Stimulated activated CD4-positive, alpha-beta T cell treated with anti-CD3 and anti-CD28 coated beads, TNF-alpha, amount 100 ng/mL, for 48 hours (primary cell): ENCODE measurements around the gene SKI.
A peak's percentile ranks its signal among the peaks of the same experiment; 100 is the strongest.

Experiments
- DNase-seq, 3 donors: peaks; one replicate each; pipeline ENCODE4 v3.0.0-alpha.2; 2020; ENCODE audit warnings: low read depth in 3 of 3

SKI gene

GRCh38 chr1:2229911-2230731 is 2.0 kb downstream of the SKI start:
- DNase-seq, result no peak

DNA sequence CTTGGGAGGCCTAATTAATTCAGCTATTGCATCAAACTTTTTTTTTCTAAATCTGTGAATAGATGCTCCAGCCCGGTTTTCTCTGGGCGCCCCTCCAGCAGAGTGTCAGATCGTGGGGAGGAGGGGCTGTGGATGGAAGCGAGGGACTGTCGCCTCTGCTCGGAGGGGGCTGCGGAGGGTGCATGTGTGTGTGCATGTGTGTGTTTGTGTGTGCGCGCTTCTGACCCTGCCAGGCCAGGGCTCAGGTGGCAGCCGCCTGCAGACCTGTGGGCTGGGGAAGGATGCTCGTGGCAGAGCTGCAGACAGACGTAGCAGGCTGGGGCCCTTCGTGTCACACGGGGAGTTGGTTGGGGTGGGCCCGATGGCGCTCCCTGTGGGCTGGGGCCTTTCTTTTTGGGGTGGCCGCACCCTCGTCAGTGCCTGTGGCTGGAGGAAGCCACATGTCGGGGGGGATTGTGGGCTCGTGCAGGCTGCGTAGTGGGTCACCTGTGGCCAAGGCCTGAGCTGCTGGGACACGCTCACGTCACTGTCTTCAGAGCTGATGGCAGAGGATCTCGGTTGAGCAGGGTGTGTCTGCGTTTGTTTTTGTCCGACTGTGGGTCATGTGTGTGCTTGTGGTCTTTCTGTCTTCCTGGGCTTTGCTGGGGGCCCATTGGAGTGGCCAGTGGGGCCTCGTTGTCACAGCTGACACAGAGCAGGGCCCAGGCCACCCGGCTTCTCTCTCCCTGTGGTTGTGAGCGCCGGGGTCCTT is 2.8 kb downstream of the SKI start:
- no peak for DNase-seq

DNA sequence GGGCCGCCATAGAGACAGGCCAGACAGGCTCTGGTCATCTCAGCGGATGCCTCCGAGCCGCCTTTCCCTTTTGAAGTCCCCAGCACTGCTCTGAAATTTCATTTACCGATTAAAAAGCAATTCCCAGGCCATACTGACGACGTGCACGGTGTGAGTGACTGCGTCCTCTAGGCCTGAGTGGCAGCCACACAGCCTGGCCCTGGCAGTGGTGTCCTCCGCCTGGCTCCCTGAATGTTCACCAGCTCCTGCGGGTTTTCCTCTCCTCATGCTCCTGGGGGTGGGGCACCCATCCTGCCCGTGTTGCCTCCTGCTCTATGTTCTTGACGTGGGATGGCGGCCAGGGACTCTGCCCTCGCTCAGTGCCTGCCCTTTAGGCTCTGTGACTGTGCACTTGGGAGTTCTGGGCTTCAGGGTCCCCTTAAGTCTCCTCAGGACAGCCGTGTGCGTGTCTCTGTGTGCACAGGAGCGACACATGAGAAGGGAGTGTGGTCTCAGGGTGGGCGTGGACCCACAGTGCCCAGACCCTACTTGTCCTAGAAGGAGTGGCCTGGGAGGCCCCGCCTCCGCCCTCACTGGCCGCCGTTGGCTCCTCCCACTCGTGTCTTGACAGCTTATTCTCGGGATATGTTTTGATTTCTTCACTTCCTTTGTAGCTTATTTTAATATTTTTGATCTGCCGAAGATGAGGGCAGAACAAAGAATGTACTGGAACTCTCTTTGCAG is 3.6 kb downstream of the SKI start:
- peak in 1 of 3 donors; percentile 61 for DNase-seq

DNA sequence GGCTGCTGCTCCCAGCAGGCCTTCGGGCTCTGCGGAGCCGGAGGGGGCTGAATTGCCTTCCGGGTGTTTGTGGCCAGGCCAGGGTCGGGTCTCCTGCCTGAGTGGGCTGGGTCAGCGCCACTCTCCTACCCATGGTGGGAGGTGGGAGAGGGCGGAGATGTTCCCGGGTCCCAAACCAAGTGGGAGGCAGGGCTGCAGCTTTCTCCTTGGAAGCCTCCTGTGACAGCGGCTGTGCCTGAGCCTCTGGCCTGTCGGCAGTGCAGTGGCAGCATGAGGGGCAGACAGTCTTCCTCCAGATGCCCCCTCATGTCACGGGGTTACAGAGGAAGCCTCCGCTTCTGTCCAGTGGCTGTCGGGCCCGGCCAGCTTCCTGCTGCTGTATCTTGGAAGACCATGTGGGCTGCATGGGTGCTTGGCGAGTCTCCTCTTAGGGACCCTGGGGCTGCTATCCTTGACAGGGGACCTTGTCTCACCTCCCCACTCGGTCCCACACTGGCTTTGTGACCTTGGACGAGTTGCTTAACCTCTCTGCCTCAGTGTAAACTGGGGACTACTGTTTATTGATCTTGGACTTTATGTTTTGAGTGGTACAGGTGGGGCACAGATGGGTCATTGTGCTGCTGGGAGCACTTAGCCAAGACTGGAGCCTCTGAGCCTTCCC is 4.3 kb downstream of the SKI start:
- no peak for DNase-seq

GRCh38 chr1:2232916-2233438 is 4.9 kb downstream of the SKI start:
- DNase-seq, result no peak

- DNase-seq, result no peak
Observed at GRCh38 chr1:2233468-2233867, 5.3 kb downstream of the SKI start.

DNA sequence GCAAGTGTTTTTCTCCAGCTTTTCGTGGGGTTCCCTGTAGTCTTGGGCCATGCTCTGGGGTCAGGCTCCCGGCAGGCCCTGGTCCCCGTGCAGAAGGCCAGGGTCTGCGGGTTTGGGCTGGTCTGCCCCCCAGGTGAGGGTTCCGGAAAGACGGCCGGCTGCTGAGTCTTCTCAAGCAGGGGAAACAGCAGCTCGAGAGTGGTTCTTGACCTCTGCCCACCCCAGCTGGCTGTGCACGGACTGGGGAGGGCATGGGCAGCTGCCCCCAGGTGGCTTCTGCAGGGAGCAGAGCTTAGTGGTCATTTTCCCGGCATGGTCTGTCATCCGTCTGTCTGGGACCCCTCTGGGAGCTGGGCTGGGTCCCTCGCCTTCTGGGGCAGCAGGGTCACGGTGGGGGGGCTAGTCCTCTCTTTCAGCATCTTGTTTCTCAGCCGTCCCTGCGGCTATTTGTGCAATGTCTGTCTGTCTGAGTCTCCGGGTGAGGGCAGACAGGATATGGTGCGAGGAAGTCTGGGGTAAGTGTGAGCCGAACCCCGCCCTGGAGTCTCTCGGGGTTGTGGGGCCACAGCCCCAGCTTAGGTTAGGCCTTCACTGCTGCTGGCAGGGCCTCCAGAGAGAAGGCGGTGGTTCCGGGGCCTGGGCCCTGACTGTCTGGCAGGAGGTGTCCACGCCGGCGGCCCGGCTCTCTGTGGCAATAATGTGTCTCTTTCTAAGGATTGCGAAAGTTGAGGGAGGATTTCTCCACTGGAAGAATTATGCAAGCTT is 6.1 kb downstream of the SKI start:
- DNase-seq, result no peak

DNA sequence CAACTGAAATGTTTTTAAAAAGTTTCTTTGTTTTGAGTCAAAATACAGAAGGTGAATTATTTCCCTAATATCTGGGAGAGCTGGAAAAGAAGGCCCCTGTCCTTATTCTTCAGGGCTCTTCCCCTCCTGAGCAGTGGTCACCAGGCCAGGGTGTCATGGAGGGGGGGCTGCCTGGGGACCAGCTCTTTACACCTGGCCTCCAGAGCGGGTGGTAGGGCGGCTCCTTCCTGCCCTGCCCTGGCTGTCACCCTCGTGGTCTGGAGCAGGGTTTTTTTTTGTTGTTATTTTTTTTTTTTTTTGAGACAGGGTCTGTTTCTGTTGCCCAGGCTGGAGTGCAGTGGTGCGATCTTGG is 6.6 kb downstream of the SKI start:
- DNase-seq, result no peak

GRCh38 chr1:2235300-2235998 is 7.3 kb downstream of the SKI start:
- no peak for DNase-seq

DNA sequence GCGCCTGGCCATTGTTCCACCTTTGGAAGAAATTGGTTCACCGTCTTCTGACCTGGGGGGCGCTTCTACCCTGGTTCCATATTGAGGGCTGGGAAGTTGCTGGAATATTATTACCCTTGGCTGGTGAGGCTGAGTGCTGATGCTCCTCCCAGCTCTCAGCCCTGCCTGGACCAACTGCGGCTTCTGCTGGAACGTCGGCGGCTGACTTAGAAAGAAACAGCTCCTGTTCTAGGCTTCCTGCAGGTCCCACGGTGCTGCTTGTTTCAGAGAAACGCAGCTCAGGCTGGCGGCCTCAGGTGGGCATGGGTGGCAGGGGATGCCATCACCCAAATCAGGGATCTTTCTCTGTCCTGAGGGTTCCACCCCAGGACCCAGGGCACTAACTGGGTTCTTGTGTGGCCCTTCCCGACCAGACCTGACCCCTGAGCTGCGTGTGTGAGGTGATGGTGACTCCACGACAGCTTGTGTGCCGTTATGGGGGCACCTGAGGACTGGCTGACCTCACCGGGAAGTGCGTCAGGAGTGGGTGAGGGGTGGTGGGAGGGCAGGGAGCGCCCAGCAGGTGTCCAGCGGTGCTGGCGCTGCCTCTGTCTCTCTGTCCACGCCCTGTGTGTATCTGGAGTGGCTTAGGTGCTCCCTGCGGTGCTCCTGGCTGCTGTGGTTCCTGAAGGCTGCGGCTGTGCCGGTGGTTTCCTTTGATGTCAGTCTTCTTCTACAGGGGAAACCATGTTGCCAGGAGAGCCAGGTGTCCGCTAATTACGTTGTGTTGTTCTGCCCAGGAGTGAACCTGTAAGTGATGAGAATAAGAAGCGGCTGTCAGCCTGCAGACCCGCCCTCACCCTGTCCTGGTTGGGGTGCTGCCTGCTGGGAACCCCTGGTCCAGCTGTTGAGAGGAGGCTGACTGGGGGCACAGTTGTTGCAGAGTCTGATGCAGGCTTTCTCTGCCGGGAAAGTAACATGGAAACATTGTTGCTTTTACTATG is 8.9 kb downstream of the SKI start:
- no peak for DNase-seq

GRCh38 chr1:2237773-2238172 is 9.7 kb downstream of the SKI start:
- DNase-seq, result no peak

DNA sequence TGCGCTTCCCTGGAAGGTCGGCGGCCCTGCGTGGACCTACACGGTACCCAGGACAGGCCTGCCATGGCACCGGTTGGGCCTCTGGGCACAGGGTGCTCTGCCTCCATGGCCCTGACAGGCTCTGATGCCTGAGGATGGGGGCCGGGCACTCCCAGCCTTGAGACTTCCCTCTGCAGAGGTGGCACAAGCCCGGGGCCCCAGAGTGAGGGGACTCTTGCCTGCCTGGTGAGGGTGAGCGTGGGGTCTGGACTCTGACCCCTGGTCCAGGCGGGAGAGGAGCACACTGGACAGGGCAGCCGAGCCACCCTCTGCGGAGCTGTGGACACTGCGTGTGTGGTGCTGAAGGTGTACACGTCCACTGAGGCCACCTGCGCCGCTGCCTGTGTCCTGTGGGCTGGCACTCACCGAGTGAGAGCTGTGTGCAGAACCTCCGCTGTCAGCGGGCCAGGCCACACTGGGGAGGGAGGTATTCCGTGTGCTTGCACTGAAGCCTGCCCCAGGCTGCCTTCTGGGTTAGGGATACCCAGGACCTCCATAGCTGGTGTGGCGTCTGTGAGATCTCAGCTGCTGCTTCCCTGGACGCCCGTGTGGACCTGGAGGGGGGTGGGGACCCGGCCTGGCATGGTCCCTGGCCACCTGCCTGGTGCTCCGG is 10.4 kb downstream of the SKI start:
- no peak for DNase-seq

DNA sequence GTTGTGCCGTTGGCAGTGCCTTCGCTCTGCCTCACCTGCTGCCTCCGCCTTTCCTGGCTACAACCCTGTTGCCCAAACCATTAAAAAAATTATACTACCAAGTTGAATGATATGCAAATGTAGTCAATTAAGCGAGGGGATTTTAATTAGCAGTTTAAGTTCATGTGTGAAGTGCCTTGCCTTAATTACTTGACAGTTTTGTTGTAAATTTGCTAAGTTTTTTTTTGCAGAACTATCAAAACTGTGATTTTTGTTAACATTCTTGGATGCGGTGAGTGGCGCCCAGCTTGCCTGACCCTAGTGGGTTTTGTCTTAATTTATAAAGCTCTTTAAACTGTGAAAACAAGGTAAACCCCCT is 10.9 kb downstream of the SKI start:
- no peak for DNase-seq

GRCh38 chr1:2239384-2239985 is 11.4 kb downstream of the SKI start:
- DNase-seq, result no peak

GRCh38 chr1:2240270-2241156 is 12.4 kb downstream of the SKI start:
- DNase-seq, result no peak

DNA sequence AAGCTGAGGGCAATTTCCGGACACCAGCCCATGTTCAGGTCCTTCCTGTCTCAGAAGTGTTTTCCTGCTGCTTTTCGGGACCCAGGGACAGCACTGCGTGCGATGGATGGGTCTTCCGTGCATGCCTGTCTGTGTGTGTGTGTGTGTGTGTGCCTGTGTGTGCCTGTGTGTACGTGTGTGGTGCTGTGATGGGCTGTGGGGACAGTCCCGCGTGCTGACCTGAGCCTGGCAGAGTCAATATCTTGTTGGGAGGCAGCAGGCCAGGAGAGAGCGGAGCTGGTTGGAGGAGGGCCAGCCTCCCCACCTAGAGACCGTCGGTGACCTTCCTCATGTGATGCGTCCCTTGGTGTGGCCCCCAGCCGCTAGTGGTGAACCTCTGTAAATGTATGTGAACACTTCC is 13.7 kb downstream of the SKI start:
- DNase-seq, result no peak
